NB4 (cell line): ENCODE measurements around the gene AFF2.
A peak's percentile ranks its signal among the peaks of the same experiment; 100 is the strongest.

ENCODE experiments used
- DNase-seq: peaks from one replicate; pipeline ENCODE4 v3.0.0; 2010; ENCODE audit warnings: low read depth
- H3K4me3 ChIP-seq: one replicate; pipeline ENCODE4 v1.5.1; 2011; ENCODE audit warnings: mild to moderate bottlenecking, low read depth, low read length, moderate library complexity
- CTCF ChIP-seq: IDR thresholded peaks from one replicate; pipeline ENCODE4 v1.5.1; 2012; ENCODE audit warnings: low read depth, low read length
- MYC ChIP-seq: IDR thresholded peaks from 2 replicates; pipeline ENCODE4 v1.6.1; 2011; ENCODE audit warnings: low read depth, low read length
- POLR2A ChIP-seq: IDR thresholded peaks from 2 replicates; pipeline ENCODE4 v1.6.1; 2011; ENCODE audit warnings: mild to moderate bottlenecking; ENCODE audit not compliant: insufficient read length; ENCODE audit errors: extremely low read depth
- TF ChIP-seq, protein P1 (sequence below): IDR thresholded peaks from 2 replicates; pipeline ENCODE4 v1.6.1; 2011; ENCODE audit warnings: low read depth, low read length

The AFF2 gene

GRCh38 chrX:148698221-148698620 lies 197.8 kb downstream of the AFF2 start:
- H3K4me3 ChIP-seq = no peak overlapping the region
- no peak for DNase-seq
- TF ChIP-seq CTCF (no peak), POLR2A (no peak), MYC (no peak)
- TF ChIP-seq, protein P1, sequence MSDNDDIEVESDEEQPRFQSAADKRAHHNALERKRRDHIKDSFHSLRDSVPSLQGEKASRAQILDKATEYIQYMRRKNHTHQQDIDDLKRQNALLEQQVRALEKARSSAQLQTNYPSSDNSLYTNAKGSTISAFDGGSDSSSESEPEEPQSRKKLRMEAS = no peak

DNA sequence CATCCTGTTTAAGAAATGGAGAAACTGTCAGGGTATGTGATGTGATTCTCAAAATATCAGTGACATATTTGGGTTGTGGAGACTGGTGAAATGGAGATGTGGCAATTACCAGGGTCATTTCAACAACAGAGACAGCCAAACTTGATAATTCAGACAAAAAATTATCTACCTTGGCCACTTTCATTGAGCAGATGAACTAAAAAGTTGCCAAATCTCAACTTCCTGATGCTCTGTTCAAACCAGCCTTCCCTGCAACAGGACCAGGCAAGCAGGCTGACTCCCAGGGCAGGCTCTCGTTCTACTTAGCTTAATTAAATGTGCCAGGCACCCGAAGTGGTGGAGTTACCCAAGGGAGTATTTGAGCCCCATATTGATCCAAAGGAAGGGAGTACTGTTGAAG lies 199.6 kb downstream of the AFF2 start:
- DNase-seq = peak; percentile 1
- TF ChIP-seq MYC (no peak), CTCF (no peak), POLR2A (no peak)
- TF ChIP-seq, protein P1 = no peak
- H3K4me3 ChIP-seq = no peak overlapping the region

DNA sequence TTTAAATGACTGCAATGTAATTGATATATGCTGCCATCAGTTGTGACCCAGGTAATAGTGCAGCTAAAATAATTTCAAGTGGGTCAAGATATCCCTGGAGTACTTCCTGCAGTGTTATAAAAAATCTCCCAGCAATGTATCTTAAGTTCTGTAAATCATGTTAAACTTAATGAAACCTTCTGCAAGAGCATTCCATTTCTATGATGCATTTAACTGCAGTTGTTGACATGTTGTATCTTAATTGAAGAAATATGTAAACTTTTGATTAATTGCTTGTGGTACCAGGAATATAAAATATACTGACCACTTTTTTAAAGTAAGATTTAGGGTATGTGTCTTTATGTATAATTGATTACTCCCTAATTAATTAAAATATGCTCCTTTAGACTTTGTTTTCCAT lies 213.6 kb downstream of the AFF2 start:
- no peak for DNase-seq
- no peak for TF ChIP-seq CTCF
- TF ChIP-seq POLR2A = no peak
- TF ChIP-seq MYC = no peak
- TF ChIP-seq, protein P1 = no peak
- no peak overlapping the region for H3K4me3 ChIP-seq

GRCh38 chrX:148715361-148715760 lies 214.9 kb downstream of the AFF2 start:
- TF ChIP-seq CTCF (no peak), POLR2A (no peak), MYC (no peak)
- TF ChIP-seq, protein P1 = no peak
- H3K4me3 ChIP-seq = no peak overlapping the region
- no peak for DNase-seq

GRCh38 chrX:148722966-148723365 lies 222.5 kb downstream of the AFF2 start:
- DNase-seq = no peak
- no peak for TF ChIP-seq CTCF
- no peak overlapping the region for H3K4me3 ChIP-seq

- no peak for DNase-seq
- H3K4me3 ChIP-seq = no peak overlapping the region
- TF ChIP-seq CTCF (no peak), MYC (no peak), POLR2A (no peak)
- TF ChIP-seq, protein P1 = no peak
These were observed 223.1 kb downstream of the AFF2 start for GRCh38 chrX:148723551-148723950.
